Stimulated activated CD4-positive, alpha-beta T cell treated with anti-CD3 and anti-CD28 coated beads, Interleukin-1b, Interleukin-23, amount 100 ng/mL, for 48 hours (primary cell): ENCODE results near the gene SAMD10.
A peak's percentile ranks its signal among the peaks of the same experiment; 100 is the strongest.
"Not testable (repeated sequence)": the region's sequence is repeated elsewhere in the genome, so short reads cannot be mapped to it uniquely, and the experiment has no call there.

Experiments
- DNase-seq: peaks from one replicate; pipeline ENCODE4 v3.0.0-alpha.2; 2020

SAMD10 gene

GRCh38 chr20:63979557-63980316, at the start of gene SAMD10:
Gene SAMD10 (minus strand): TSS chr20:63979642. CDS start chr20:63979467, 175 bp downstream.
- DNase-seq: peak; percentile 88

DNA sequence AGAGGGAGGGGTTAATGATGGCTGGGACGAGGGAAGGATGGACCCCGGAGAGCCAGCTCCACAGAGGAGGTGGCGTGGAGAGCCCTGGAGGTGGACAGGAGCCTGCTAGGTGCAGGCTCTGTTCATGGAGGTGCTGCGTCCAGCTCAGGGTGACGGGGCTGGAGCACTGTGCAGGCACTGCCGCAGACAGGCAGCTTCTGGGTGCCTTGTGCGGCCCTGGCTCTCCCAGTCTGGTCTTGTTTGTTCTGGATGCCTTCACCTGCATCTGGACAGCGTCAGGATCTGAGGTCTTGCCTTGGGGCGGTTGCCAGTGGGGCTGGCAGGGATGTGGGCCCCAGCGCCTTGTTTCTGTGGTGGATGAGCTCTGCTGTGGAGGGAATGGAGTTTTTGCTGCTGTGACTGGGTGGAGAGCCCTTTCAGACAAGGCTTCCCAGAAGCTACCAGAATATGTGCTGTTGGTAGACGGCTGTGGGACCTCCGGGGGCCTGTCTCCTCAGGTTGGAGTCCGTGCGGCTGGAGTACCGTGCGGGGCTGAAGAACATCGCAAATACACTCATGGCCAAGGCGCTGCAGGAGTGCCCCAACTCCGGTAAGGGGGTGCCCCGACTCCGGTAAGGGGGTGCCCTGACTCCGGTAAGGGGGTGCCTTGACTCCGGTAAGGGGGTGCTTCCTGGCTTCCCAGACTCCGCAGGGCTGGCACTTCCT, 48.7 kb upstream of the SAMD10 start:
- DNase-seq: no peak

DNA sequence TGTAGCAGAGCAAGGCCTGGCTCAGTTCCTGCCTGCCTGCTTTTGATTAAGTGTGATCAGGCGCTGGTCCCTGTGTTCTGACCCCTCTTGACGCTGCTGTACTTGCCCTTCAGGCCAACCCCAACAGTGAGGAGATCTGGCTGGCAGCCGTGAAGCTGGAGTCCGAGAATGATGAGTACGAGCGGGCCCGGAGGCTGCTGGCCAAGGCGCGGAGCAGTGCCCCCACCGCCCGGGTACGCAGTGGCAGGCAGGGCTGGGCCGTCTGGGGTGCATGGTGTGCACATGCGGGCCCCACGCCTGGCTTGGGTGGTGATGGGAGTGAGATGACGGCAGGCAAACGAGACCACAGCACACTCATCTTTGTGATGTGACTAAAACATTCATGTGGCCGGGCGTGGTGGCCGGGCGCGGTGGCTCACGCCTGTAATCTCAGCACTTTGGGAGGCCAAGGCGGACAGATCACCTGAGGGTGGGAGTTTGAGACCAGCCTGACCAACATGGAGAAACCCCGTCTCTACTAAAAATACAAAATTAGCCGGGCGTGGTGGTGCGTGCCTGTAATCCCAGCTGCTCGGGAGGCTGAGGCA, 46.5 kb upstream of the SAMD10 start:
- DNase-seq: no peak

- DNase-seq: no peak
Measured at GRCh38 chr20:64025101-64025825, 45.8 kb upstream of the SAMD10 start.

- no peak for DNase-seq
Measured at GRCh38 chr20:64024141-64024990, 44.9 kb upstream of the SAMD10 start.

- no peak for DNase-seq
Measured at GRCh38 chr20:64023361-64024140, 44.1 kb upstream of the SAMD10 start.

- no peak for DNase-seq
Measured at GRCh38 chr20:64022671-64023360, 43.4 kb upstream of the SAMD10 start.

GRCh38 chr20:64021124-64021975, 41.9 kb upstream of the SAMD10 start:
- no peak for DNase-seq

DNA sequence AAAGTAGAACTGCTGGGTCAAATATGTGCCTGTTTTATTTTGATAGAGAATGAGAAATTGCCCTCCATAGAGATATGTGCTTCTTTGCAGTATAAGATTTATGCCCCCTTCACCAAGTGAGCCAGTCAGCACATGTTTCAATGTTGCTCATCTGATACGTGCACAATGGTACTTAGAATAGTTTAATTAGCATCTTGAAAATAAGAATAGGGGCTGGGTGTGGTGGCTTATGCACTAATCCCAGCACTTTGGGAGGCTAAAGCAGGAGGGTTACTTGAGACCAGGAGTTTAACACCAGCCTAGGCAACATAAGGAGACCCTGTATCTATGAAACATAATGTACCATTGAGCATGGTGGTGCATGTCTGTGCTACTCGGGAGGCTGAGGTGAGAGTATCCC, 36.2 kb upstream of the SAMD10 start:
- DNase-seq: no peak

GRCh38 chr20:64012385-64013154, 33.1 kb upstream of the SAMD10 start:
- not testable (repeated sequence) for DNase-seq

GRCh38 chr20:64011366-64011779, 31.9 kb upstream of the SAMD10 start:
- no peak for DNase-seq

- DNase-seq: no peak
Measured at GRCh38 chr20:64010711-64011237, 31.3 kb upstream of the SAMD10 start.

- DNase-seq: no peak
Measured at GRCh38 chr20:64009811-64010387, 30.5 kb upstream of the SAMD10 start.

DNA sequence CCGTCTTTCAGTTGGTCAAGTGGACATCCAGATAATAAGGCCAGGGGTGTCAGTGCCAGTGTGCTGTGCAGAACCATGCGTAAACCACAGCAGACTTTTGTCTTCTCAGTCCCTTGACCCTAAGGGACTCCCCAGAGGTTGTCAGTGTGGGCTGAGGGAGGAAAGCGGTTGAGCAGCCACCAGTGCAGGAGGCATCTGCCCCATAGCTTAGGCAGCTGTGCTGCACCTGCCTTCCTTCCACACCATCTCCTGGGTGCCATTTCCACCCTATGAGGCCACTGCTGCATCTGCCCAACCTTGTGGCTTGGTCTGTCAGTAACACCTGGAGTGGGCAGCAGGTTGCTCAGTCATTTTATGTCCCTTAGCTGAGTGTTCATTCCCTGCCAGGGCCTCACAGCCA, 27.5 kb upstream of the SAMD10 start:
- no peak for DNase-seq

GRCh38 chr20:64006490-64006889, 27.0 kb upstream of the SAMD10 start:
- no peak for DNase-seq

DNA sequence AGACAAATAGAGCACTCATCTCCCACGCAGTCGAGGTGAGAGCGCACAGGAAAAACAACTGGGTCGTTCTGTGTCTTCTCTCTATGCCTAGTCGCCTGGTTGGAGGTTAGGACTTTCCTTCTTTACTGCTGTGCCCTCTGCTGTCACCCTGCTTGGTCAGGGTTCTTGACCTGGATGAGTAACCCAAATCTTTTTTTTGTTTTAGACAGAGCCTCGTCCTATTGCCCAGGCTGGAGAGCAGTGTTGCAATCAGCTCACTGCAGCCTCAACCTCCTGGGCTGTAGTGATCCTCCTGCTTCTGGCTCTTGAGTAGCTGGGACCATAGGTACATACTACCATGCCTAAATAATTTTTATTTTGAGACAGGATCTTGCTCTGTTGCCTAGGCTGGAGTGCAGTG, 26.0 kb upstream of the SAMD10 start:
- no peak for DNase-seq

DNA sequence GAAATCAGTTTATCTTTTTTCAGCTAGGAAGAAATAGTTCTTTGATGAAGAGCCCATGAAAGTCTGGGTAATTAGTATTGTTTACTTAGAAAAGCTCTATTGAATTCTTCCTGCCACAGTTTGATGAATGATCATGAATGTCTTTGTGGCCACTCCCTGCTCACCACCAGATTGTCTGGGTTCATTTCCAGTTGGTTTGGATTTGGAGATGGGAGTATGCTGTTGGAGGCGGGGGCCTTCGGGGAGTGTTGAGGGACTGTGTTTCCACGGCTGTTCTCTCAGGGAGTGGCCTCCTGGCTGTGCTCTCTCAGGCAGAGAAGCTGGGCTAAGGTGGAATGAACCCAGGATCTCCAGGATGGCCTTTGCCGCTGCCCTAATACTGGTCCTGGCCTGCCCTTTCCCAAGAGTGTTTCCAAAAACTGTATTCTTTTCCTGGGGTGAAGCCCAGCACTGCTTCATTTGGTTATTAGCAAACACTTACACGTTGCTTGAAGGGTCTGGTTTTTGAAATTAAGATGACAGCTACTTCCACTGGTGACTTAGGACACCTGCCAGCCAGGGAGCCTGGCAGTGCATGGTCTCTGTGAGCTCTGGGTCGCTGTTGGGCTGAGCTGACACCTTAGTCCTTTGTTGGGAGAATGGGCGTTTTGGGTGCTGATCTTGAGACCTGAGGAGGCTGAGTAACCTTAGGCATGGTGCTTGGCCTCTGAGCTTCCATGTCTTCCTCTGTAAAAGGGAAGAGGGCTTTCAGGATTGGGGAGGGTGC, 24.7 kb upstream of the SAMD10 start:
- no peak for DNase-seq

DNA sequence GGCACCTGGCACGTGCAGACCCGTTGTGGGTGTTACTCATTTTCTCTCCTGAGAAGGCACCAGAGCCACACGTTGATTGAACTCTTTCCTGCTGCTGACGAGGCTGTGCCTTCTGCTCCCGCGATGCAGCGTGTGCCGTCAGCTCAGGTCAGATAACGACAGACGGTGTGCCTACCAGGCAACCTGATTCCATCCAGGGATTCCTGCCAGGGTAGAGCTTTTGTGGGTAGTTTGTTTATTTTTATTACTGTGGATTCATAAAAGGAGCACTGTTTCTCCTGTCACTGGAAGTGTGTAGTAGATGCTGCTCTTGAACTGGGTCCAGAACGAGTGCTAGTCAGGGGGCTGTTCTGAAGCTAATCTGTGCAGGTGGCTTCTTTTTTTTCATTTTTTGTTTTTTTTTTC, 22.2 kb upstream of the SAMD10 start:
- DNase-seq: no peak
